Suppressor macrophage (primary cell): ENCODE data around the gene TRIP13.
"Not testable (repeated sequence)": the region's sequence is repeated elsewhere in the genome, so short reads cannot be mapped to it uniquely, and the experiment has no call there.

Experiments
- DNase-seq, 4 experiments: peaks; one replicate each; pipeline ENCODE4 v3.0.0-alpha.2; 2020 to 2022

TRIP13 gene

DNA sequence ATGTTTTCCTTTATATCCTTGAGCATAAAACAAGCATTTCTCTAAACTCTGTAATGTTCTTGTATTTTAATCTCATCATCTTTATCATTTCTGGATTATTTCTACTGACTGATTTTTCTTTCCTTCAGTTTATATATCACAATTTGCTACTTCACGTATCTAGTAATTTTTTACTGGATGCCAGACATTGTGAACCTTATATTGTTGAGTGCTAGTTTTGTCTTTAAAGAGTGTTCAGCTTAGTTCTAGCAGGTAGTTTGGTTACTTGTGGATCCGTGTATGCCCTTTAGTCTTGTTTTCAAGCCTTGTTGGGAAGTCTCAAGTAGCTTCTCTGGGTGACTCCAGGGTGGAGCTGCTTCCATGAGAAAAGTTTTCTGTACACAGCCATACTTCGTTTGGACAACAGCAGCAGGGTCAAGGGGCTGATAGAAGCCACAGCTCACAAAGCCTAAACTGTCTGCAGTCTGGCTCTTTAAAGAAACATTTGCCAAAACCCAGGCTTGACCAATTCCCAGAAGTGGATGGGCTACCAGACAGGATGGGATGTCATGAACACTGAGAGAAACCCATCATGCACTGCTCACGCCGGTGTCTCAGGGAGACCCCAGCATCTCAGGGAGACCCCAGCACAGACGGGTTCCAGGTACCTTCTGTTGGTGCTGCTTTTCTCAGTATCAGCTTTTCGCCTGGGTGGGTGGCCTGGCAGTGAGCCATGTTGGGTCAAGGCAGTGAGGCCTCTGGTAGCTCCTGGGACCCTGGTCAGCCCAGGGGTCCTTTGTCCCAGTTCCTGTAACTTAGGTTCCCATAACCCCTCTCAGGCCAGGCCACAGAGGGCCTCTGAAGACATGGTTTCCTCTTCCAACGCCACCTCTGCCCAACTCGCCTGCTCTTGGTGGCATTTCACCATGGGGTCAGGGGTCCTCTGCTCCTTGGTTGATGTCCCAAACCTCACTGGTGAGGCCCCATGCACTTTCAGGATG lies 29.1 kb downstream of the TRIP13 start:
- DNase-seq, result no peak

DNA sequence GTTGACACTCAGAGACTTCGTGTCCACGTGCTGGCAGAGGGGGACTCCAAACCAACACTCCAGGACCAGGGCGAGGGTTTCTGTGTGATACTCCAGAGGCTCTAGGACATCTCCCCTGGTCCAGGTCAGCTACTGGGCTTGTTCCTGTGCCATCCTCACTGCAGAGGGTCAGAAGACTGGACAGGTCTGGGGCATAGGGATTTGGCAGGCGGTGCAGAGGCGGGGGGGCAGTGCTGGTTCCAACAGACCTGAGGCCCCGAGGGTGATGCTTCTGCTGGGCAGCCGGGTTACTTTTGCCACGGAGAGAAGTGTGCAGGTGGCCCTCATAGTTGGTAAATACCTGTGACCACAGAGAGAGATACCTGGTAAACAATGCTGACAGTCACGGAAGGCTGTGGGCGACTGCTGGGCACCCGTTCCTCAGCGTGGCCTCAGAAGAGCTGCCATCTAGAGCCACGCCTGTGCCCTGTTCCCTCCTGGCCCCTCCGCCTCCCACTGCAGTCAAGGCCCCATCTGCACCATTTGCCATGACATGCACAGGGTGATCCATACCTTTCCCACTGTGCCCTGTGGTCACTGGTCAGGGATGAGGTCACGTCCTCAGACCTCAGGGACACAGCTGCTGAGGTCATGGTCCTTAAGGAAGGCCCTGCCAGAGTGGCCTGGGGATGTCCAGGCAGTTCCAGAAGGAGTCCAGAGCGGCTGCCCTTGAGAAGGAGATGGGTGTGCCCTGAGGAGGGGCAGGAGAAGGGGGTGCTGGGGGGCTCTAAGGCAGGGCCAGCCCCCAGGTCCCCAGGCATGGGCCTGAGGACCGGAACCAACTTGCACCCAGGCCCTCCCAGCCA lies 30.0 kb downstream of the TRIP13 start:
- no peak for DNase-seq

DNA sequence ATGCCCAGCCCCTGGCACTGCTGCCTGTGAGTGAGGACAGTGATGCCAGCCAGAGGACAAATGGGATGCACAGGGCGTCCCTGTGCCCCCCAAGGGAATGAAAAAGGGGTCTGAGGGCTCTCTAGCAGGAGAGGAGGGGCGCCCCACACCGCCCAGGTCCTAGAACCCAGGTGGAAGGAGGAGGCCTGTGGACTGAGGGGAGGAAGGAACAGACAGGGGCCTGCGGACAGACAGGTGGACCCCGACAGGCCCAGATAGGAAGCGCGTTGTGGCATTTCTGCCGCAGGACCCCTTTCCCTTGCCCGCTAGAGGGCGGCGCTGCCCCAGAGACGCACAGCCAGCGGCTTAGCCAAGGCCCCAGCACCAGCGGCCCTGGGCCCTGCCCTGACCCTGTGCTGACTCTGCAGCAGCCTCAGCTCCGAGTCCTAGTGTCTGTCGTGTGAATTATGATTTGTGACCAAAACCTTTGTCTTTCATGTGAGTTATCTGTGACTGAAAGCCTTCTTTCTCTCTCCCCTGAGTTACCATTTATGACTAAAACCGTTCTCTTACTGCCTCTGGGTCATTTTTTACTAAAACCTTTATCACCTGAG lies 30.7 kb downstream of the TRIP13 start:
- peak; percentile 76 to 91 (median 83) for DNase-seq

DNA sequence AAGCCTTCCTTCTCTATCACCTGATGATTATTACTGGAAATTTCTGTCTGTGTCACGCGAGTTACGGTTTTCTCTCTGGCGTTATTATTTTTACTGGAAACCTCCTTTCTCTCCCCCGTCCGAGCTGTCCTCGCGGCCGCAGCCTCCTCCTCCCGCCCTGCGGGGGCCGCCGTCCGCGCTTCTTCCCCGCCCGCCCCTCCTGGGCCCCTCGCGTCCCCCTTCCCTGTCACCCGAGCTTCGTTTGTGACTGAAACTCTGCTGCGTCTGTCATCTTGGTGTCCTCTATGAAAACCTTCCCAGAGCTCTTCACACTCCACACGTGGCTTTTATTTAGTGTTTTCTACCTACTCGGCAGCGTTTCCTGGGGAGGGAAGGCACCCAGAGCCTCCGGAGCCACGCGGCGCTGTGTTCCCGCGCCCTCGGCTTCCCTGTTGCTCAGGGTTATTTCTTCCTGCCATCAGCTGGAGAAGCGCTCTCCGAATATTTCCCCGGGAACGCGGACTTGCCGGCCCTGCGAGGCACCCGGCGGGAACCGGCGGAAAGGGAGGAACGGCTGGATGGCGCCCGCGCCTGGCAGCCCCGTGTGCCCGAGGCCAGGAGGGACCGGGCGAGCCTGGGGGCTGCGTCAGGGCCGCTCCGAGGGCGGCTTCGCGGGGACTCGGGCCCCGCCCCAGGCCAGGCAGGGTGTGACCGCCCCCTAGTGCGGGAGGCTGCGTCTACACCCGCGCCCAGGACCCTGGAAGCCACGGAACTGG lies 33.9 kb downstream of the TRIP13 start:
- peak in 3 of 4 experiments; percentile 3 to 49 (median 13) for DNase-seq

DNA sequence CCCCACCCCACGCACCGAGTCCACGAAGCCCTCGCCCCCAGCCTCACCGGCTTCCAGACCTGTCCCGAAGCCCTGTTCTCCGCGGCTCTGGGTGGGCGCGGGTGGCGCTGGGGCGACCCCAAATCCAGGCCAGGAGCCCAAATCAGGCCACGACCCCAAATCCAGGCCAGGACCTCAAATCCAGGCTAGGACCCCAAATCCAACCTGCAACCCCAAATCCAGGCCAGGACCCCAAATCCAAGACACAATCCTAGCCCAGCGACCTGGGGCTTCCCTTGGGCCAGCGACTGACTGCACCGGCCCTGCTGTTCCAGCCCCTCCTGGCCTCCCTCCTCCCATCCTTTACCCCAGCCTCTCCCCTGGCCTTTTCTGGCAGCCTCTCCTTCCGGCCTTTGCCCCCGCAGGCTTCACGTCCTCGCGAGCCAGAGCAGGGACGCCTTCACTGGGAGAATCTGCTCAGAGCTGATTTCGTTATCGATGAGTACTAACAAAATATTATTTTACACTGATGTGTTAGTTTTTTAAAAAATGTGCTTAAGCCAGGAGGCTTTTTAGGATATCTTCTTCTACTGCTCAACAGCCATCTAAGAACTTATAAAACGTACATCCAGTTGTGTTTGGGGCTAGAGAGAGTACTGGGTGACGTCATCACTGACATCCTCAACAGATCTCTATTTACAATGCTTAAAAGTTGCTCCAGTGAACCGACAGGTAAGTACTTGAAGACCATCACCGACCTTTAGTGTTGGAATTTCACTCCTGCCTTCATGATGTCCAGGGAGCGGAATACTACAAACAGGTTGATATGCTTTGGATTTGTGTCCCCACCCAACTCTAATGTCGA lies 34.7 kb downstream of the TRIP13 start:
- DNase-seq, result no peak

DNA sequence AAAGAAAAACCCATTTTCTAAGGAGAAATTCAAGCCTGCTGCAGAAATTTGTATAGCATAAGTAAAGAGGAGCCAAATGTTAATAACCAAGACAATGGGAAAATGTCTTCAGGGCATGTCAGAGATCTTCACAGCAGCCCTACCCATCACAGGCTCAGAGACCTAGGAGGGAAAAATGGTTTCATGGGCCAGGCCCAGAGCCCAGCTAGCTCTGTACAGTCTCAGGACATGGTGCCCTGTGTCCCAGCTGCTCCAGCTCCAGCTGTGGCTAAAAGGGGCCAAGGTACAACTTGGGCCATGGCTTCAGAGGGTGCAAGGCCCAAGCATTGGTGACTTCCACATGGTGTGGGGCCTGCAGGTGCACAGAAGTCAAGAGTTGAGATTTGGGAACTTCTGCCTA lies 36.5 kb downstream of the TRIP13 start:
- DNase-seq, result not testable (repeated sequence)

DNA sequence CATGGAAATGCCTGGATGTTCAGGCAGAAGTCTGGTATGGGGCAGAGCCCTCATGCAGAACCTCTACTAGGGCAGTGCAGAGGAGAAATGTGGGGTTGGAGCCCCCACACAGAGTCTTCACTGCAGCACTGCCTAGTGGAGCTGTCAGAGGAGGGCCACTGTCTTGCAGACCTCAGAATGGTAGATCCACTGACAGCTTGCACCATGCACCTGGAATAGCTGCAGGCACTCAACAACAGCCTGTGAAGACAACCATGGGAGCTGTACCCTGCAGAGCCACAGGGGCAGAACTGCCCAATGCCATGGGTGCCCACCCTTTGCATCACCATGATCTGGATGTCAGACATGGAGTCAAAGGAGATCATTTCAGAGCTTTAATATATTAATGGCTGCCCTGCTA lies 36.9 kb downstream of the TRIP13 start:
- no peak for DNase-seq

DNA sequence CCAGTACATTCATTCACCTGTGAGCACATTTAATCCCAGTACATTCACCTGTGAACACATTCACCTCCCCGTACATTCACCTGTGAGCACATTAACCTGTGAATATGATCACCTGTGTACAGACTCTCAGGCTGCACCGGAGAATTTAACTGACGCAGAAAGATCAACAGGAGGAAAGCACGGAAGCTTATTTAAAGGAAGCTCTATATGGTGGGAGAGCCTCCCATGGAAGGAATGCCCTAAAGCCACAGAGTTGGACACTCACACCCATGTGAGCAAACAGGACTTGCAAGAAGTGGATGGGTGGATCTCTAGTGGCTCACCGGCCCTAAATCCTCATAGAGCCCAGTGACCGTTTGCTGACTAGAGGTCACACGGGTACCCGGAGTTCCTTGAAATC lies 38.2 kb downstream of the TRIP13 start:
- DNase-seq, result no peak

DNA sequence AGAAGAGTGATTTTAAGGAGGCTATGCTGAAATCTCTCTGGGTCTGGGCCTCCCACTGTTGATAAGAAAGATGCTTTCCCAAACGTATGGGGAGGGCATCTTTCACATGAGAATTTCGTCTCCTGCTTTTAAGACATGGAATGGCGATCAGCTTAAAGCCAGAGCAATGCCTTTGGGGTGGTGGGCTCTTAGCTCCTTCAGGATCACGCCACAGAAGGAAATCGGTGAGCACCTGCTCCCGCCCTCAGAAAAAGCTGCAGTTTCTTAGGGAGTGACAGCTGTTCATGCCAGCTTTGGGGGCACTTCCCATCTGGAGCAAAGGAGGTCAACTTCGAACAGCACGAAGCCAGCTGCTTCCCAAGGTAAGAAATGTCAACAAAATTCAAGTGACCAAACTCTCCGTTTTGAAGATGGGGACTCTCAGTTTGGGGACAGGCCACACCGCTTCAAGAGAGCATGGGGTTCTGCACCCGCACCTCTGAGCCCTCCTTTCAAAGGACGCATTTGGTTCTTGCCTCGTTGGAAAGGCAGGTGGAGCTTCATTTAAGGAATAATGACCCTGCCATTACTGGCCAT lies 39.0 kb downstream of the TRIP13 start:
- no peak for DNase-seq

DNA sequence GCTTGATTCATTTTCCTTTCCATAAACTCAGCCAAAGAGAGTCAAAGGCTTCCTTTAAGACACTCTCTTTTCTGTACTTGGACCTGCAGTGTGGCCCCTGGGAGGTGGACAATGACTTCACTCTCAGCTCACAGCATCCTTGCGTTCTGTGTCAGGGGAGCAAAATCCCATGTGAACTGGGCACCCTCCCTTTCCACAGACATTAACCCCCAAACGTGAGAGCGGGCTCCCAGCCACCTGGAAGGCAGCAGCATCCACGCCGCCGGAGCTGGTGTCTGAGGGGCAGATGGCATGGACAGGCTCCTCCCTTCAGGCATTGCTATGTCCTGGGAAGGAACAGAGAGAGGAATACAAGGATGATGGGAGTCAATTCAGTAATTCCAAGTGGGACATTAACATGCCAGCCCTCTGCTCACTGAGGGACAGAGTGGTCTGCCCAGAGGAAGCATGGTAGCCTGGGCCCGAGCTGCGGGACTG lies 39.5 kb downstream of the TRIP13 start:
- no peak for DNase-seq

DNA sequence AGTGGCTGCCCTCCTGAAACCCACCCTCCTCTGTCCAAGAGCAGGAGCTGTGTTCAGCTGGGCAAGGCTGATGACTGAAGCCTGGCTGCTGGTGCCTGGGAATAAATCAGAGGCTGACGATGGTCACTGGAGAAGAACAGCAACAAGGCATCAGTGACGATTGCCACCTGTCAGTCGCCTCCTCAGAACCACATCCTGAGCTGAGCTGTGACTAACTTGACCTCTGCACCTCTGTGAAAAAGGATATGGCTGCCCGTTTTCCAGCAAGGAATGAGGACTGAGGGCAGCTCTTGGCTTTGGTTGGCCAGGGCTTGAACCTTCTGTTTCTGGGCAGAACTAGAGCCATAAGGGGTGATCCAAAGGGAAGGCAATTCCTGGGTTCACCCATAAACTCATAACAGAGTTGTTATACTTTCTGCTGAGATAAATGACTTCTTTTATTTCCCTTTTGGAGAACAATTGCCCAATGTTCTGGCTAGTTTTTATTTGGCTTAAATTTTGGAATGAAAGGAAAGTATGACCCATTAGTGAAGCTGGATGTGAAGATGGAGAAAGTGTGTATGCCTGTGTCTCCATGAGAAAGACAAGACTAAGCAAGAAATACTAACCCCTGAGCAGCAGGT lies 40.1 kb downstream of the TRIP13 start:
- no peak for DNase-seq

DNA sequence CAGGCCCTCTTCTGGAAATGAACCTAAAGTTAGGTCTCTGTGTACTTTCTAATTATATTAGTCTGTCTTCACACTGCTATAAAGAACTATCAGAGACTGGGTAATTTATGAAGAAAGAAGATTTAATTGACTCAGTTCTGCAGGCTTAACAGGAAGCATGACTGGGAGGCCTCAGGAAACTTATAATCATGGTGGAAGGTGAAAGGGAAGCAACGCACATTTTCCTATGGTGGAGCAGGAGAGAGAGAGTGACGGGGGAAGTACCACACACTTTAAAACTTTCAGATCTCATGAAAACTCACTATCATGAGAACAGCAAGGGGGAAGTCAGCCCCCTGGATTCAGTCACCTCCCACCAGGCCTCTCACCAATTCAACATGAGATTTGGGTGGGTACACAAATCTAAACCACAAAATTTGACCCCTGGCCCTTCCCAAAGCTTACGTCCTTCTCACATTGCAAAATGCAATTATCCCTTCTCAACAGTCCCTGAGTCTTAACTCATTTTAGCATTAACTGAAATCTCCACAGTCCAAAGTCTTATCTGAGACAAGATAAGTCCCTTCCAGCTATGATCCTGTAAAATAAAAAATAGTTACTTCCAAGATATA lies 40.7 kb downstream of the TRIP13 start:
- DNase-seq, result no peak

DNA sequence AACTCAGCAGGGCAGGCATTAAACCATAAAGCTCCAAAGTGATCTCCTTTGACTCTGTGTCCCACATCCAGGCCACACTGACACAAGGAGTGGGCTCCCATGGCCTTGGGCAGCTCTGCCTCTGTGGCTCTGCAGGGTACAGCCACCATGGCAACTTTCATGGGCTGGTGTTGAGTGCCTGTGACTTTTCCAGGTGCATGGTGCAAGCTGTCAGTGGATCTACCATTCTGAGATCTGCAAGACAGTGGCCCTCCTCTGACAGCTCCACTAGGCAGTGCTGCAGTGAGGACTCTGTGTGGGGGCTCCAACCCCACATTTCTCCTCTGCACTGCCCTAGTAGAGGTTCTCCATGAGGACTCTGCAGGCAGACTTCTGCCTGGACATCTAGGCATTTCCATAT lies 41.3 kb downstream of the TRIP13 start:
- DNase-seq, result not testable (repeated sequence)

DNA sequence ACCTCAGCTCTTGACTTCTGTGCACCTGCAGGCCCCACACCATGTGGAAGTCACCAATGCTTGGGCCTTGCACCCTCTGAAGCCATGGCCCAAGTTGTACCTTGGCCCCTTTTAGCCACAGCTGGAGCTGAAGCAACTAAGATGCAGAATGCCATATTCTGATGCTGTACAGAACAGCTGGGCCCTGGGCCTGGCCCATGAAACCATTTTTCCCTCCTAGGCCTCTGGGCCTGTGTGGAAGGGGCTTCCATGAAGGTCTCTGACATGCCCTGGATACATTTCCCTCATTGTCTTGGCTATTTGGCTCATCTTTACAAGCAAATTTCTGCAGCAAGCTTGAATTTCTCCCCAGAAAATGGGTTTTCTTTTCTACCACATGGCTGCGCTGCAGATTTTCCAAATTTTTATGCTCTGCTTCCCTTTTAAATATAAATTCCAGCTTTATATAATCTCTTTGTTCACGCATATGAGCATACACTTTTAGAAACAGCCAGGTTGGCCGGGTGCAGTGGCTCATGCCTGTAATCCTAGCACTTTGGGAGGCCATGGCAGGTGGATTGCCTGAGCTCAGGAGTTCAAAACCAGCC lies 41.8 kb downstream of the TRIP13 start:
- DNase-seq, result not testable (repeated sequence)

DNA sequence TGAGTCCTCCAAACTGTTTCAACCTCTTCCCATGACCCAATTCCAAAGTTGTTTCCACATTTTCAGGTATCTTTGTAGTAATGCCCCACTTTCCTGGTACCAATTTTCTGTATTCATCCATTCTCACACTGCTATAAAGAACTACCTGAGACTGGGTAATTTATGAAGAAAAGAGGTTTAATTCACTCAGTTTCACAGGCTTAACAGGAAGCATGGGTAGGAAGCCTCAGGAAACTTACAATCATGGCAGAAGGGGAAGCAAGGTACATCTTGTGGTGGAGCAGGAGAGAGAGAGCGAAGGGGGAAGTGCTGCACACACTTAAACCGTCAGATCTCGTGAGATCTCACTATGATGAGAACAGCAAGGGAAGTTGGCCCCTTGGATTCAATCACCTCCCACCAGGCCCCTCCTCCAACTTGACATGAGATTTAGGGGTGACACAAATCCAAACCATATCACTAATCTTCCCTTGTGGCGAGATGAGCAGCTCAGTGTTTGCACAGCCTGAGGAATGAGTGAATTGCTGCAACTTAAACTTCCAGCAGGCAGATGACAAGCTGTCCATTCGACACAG lies 42.9 kb downstream of the TRIP13 start:
- DNase-seq, result peak in 3 of 4 experiments; percentile 11 to 16 (median 15)

DNA sequence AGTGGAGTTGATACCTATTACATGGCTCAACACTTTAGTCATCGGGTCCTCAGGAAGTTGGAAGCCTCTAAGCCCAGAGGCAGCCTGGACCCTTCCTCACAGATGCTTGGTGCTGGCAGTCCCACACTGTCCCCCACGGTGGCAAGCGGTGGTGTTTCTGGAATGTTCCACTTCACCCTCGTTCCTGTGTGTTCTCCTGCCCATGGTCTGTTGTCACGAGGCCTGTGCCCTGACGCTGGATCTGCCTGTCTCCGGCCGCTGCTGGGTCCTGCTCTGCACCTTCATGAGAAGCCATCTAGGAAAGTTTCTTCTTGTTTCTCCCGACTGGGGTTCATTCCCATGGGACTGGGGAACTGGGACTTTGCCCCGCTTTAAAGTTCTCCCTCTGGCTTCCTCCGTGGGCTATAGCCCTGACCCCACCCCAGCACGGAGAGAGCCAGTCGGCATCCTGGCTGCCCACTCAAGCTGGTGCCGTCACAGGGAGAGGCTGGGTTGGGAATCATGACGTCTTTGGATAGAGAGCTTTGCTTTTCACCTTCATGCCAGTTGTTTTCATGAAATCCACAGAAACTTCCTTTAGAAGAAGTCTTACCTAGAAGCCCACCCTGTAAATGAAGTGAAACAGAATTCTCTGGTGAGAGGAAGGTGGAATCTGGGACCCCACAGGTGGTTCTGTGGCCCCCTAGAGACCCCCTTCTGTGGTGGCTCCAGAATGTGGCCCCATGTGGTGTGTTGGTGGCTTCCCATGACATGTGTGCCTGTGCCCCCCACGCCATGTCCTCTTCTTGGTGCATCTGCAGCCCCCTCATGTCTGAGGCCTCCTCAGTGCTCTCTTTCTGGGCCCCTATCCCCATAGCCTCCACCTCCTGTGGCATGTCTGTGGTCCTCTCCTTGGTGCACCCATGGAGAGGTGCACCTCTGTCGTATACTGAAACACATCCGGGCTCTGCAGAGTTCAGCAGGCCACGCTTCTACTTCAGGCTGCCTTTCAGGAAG lies 43.8 kb downstream of the TRIP13 start:
- DNase-seq, result no peak

DNA sequence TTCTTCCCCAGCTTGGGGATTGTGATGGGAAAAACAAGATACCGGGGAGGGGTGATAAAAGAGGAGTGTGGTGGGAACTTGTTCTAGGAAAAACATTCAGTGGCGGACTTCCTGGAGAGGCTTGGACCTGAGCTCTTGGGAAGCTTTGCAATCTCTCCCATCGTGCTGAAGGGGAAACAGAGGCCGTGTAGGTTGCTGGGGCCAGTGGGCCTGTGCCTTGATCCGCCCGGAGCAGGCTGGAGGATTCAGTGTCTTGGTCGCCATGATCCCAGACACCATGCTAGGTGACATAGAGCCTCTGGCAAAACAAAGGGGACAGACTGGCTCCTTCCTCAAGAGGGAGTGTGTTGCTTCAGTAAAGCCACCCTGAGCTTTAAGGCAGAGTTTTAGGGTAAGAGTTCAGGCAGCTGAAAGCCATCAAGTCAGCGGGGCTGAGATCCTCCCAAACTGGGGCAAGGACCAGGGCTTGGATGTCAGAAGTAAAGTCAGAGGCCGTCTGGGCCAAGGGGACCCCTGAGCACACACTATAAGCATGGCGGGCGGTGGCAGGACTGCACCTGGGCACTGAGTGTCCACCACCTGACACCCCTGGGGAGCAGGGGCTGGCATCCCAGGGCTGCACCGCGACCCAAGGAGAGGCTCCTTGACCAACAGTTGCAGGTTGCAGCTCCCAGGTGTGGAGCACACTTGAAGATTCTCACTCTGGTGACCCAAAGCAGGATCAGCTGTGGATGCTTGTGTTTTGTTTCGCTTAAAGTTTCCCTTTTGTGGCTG lies 44.7 kb downstream of the TRIP13 start:
- DNase-seq, result no peak
